ENCODE data around the gene OXCT1. TPM values are rescaled to one million over a fixed set of nuclear protein-coding genes. Genes with fewer than 3 reads are reported as not detected.

The OXCT1 gene
- total and polyA plus RNA-seq, 2 of the 13 experiments (the other 11 are each of a cell fraction or from before 2014, with no cell fraction given): 0.92 to 4.7 TPM

GRCh38 chr5:41903892-41904799 lies 33.9 kb upstream of the OXCT1 start, which contains the start of gene RIMOC1 (continued):
- TF ChIP-seq ZMYM3 (CRISPR knock-in tag; IDR thresholded peaks at IDR 0.05): no peak
- peak; percentile 68; the same call in 1 of the 2 replicates for TF ChIP-seq ZHX1 (CRISPR knock-in tag; IDR thresholded peaks at IDR 0.05; ENCODE audit: low read depth)
- 0 out of 2 replicates have a peak, but pooled peaks have one; percentile 52 for TF ChIP-seq ZNF235 (CRISPR knock-in tag; IDR thresholded peaks at IDR 0.05; ENCODE audit: borderline replicate concordance)
- TF ChIP-seq, protein P1, sequence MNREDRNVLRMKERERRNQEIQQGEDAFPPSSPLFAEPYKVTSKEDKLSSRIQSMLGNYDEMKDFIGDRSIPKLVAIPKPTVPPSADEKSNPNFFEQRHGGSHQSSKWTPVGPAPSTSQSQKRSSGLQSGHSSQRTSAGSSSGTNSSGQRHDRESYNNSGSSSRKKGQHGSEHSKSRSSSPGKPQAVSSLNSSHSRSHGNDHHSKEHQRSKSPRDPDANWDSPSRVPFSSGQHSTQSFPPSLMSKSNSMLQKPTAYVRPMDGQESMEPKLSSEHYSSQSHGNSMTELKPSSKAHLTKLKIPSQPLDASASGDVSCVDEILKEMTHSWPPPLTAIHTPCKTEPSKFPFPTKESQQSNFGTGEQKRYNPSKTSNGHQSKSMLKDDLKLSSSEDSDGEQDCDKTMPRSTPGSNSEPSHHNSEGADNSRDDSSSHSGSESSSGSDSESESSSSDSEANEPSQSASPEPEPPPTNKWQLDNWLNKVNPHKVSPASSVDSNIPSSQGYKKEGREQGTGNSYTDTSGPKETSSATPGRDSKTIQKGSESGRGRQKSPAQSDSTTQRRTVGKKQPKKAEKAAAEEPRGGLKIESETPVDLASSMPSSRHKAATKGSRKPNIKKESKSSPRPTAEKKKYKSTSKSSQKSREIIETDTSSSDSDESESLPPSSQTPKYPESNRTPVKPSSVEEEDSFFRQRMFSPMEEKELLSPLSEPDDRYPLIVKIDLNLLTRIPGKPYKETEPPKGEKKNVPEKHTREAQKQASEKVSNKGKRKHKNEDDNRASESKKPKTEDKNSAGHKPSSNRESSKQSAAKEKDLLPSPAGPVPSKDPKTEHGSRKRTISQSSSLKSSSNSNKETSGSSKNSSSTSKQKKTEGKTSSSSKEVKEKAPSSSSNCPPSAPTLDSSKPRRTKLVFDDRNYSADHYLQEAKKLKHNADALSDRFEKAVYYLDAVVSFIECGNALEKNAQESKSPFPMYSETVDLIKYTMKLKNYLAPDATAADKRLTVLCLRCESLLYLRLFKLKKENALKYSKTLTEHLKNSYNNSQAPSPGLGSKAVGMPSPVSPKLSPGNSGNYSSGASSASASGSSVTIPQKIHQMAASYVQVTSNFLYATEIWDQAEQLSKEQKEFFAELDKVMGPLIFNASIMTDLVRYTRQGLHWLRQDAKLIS (CRISPR knock-in tag; IDR thresholded peaks at IDR 0.05): no peak
- TF ChIP-seq HNRNPLL (IDR thresholded peaks at IDR 0.05; ENCODE audit: low read depth, low read length, poor library complexity, severe bottlenecking): peak; percentile 64
- TF ChIP-seq ZNF768 (CRISPR knock-in tag; IDR thresholded peaks at IDR 0.05): peak; percentile 53; the same call in 1 of the 2 replicates
- TF ChIP-seq MTERF4 (CRISPR knock-in tag; IDR thresholded peaks at IDR 0.05): 0 out of 2 replicates have a peak, but pooled peaks have one; percentile 44
- no peak for TF ChIP-seq ZNF629 (CRISPR knock-in tag; conservative IDR thresholded peaks at IDR 0.05)
- no peak for TF ChIP-seq JDP2 (CRISPR knock-in tag; IDR thresholded peaks at IDR 0.05; ENCODE audit: borderline replicate concordance)
- TF ChIP-seq ZNF7 (CRISPR knock-in tag; IDR thresholded peaks at IDR 0.05): no peak
- TF ChIP-seq MAZ (IDR thresholded peaks at IDR 0.05; ENCODE audit: borderline replicate concordance, low read depth, low read length): no peak; the same call in 1 of the 2 replicates
- peak; percentile 81; the same call in 1 of the 2 replicates for TF ChIP-seq MAZ (CRISPR knock-in tag; IDR thresholded peaks at IDR 0.05; ENCODE audit: low read depth)
- peak; percentile 90 for TF ChIP-seq ASH2L (IDR thresholded peaks at IDR 0.05; ENCODE audit: insufficient read length, low read depth, low read length)
- TF ChIP-seq ZNF329 (CRISPR knock-in tag; IDR thresholded peaks at IDR 0.05; ENCODE audit: low read depth): peak; percentile 63; the same call in 1 of the 2 replicates
- no peak for TF ChIP-seq ZNF530 (CRISPR knock-in tag; IDR thresholded peaks at IDR 0.05; ENCODE audit: low read depth)
- TF ChIP-seq ZBTB46 (CRISPR knock-in tag; IDR thresholded peaks at IDR 0.05; ENCODE audit: borderline replicate concordance): no peak
- no peak for TF ChIP-seq ZNF234 (CRISPR knock-in tag; conservative IDR thresholded peaks at IDR 0.05)
- no peak for TF ChIP-seq HMG20B (CRISPR knock-in tag; conservative IDR thresholded peaks at IDR 0.05)
- TF ChIP-seq ZNF326 (CRISPR knock-in tag; IDR thresholded peaks at IDR 0.05; ENCODE audit: borderline replicate concordance): no peak
